Limb (tissue), 2 donors: ENCODE results near the gene FNDC11.
"Not testable (repeated sequence)": the region's sequence is repeated elsewhere in the genome, so short reads cannot be mapped to it uniquely, and the experiment has no call there.

ENCODE experiments used
- DNase-seq, 2 donors: peaks; one replicate each; pipeline ENCODE4 v3.0.0-alpha.2; 2016; ENCODE audit errors: extremely low spot score in 2 of 2

The FNDC11 gene

DNA sequence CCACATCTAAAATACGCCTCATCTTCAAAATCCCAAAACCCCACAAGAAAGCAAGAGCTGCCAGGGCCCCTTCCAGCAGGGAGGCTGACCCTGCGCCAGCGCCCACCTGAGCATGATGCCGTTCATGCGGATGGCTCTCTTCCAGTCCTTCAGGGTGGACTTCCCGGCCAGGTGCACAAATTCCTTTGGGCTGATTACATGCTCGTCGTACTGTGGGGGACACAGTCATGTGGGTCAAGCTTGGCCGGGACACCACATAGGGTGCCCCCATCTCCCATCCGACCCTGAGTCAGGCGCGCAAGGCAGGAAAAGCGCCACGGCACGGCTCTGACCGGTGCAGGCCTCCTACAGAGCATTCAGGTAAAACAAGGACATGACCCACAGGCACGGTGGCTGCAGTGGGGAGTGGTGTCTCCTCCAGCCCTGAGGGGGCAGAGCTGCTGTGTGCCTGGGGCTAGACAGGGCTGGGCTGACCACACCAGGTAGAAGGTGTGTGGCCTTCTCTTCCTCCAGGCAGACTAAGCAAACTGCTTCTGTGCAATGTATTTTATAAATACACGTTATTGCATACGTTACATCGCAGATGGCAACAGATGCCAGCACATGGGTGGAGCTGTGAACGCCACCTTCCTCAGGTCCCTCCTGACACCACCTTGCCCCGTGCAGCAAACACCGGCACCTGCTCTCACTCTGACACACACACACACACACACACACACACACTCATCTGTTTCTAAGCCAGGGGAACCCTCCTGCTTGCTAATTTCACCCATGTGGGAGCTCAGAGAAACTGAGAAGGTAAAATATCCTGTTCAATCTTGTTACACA, 43.9 kb downstream of the FNDC11 start:
- DNase-seq = no peak

DNA sequence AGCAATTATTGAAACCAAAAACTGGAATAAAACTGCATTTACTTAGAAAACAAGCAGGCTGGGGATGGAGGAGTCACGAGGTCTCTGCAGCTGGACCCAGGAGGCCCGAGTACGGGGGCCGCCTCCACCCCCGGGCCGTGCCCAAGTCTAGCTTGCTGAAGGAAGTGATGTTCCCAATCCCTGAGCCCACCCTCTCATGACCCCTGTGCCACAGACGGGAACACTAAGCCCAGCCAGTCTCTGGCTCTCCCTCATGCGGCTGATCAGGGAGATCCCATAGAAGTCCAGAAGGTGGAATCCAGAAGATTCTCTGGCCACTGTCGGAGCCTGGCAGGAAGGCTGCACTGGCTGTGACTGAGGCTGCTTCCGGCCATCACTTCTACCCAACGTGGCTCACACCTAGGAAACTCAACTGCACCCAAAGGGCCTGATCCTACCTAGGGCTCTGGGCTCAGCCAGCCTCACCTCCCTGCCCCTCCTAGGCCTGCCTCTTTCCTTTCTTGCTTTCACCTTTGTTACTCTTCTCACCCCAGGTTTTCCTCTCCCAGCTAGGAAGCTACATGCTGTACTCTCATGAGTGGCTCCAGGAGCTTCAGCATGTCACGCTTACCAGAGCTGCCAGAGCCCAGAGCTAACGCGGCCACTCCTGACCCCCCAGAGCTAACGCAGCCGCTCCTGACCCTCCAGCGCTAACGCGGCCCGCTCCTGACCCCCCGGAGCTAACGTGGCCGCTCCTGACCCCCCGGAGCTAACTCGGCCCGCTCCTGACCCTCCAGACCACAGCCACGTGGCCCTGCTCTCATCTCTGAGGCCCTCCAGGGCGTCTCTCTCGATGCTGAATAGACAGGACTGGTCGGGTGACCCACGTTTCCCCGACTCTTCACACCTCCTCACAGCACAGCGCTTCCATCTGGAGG, 44.8 kb downstream of the FNDC11 start:
- no peak for DNase-seq

DNA sequence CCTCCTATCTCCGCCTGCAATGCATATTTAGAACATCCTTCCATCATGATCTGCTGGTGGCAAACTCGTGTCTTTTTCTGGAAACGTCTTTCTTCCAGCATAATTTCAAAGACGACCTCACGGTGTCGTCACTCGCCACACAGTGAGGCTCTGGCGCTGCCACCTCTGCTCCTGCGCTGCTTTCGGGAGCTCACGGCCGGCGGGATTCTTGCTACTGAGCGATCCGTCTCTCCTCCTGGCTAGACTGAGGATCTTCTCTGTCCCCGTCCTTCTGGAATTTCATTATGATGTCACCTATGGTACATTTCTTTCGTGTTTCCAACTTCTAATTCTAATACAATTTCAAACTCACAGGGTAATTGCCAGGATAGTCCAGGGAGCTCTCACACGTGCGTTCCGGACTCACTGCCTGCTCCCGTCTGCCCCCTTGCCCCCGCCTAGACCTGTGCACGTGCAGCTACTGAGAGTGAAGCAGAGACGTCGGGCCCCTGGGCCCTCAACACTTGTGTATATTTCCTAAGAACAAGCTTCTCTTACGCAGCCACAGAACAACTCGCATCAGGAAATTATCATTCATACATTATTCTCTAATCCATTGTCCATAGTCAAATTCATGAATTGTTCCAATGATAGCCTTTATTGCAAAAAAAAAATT, 45.6 kb downstream of the FNDC11 start:
- DNase-seq = no peak

DNA sequence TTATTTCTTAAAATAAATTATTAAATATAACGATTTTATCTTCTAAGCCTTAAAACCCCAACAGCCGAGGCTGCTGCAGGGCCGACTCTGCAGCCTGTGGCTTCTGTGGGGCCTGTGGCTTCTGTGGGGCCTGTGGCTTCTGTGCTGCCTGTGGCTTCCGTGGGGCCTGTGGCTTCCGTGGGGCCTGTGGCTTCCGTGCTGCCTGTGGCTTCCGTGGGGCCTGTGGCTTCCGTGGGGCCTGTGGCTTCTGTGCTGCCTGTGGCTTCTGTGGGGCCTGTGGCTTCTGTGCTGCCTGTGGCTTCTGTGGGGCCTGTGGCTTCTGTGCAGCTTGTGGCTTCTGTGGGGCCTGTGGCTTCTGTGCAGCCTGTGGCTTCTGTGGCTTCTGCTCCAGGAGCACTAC, 47.7 kb downstream of the FNDC11 start:
- DNase-seq = not testable (repeated sequence)

DNA sequence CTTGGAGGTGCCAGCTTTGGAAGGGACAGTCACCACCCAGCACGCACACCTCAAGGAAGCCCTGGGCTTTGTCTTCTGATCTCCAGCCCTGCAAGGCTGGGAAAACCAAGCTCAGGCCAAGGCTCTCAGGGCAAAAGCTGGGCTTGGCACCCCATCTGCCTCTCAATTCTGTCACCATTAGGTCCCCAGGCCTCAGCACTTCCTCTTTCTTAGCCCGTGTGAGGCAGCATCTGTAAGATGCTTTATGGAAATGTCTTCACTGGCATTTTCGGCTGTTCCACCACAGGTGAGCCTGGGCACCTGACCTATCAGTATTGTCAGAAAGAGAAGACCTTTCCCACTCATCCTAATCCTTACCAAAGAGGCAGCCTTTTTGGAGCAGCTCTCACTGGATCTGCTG, 48.4 kb downstream of the FNDC11 start:
- DNase-seq = no peak
